ENCODE measurements around the gene IKBKE. TPM values are rescaled to one million over a fixed set of nuclear protein-coding genes. Genes with fewer than 3 reads are reported as not detected.

Gene IKBKE
- total RNA-seq, 1 donor from 2014 or later: 1.3 TPM

DNA sequence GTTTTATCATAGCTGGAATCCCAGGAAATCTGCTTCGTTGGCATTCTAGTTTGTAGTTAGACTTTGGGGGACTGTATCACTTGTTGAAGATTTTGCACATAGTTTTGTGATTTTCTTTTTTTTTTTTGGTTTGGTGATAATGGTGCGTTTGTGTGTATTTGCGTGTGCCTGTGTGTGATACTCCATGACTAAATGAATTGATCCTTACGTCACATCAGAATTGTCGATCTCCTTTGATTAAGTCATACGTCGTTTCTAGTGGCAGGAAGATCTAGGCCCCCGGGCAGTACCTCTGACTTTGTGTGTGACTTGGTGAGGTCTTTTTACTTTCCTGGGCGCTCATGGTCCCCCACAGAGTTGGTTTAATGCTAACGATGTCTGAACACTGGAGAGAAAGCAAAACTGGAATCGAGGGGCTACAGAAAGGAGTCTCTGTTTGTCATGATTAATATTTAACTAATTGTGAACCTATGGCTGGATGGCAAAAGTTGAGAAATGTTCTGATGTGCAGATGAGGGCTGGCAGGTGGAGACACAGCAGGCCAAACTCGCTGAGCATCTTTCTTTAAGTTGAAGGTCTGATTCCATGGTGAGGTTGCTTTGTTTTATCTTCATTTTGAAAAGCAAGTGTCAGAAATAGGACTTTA is 39.5 kb downstream of the IKBKE start:
- no peak for ATAC-seq
- DNase-seq (ENCODE audit: low spot score): no peak

- ATAC-seq: no peak
- DNase-seq (ENCODE audit: low spot score): no peak
These were observed 40.1 kb downstream of the IKBKE start for GRCh38 chr1:206510371-206510770.

DNA sequence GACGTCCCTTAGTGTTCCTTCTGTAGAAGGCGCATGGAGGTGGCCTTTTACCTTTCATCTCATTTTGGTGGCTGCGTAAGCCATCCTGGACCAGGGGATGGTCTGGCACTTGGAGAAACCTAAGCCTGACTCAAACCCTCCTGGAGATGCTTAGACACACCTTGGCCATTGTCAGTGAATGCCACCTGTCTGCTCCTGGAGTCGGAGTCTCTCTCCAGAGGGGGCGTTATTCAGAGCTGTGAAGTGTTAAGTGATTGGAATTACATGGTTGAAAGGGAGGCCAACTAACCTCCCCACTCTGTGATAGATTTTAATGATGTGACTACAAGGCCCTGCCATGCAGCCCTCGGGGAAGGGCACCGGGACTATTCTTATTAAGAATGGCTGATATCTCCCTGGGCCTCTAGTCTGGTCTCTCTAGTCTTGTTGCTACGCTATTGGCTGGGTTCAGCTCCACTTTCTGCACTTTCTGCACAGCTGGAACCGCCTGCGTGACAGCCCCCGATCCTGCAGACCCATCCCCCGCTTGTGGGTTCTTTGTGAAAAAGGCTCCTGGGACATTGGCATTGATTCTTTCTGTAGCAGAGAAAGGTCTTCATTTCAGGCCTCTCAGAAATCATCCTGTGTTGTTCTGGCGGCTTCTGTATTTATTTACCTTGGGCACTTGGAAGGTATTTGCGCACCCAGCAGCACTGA is 41.2 kb downstream of the IKBKE start:
- DNase-seq (ENCODE audit: low spot score): no peak
- ATAC-seq: no peak

GRCh38 chr1:206512058-206512850 is 42.0 kb downstream of the IKBKE start:
- DNase-seq (ENCODE audit: low spot score): no peak
- no peak for ATAC-seq

- no peak for ATAC-seq
These were observed 42.5 kb downstream of the IKBKE start for GRCh38 chr1:206512851-206513180.

GRCh38 chr1:206513312-206514111 is 43.2 kb downstream of the IKBKE start:
- no peak for DNase-seq (ENCODE audit: low spot score)
- ATAC-seq: no peak

More at GRCh38 chr1:206512851-206513180, 42.5 kb downstream of the IKBKE start:
- no peak for DNase-seq (ENCODE audit: low spot score)

DNA sequence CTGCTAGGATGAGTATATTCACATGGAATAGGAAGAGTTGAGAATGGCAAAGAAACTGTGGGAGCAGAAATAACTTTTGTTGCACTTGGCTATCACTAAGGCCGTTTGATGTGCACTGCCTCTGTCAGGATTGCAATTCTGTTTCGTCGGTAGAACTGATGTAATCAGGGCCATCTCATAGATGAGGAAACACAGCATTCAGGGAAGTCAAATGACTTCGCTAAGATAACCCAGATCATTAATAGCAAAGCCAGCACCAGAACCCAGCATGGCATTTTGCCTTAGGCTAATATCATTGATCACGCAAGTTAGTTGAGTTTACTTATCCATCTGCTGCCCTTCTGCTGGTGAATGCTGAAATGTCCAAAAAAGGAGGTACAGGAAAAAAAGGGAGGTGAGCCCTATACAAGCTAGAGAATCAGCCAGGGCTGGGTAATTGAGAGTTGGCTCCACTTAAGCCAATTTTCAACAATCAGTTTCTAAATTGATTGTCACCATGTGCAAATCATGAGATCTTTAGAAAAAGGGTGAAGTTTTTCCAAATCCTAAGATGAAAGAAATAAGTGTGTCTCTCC is 44.6 kb downstream of the IKBKE start:
- ATAC-seq: peak; percentile 9
- no peak for DNase-seq (ENCODE audit: low spot score)

GRCh38 chr1:206516728-206516990 is 46.4 kb downstream of the IKBKE start:
- ATAC-seq: no peak
- no peak for DNase-seq (ENCODE audit: low spot score)

DNA sequence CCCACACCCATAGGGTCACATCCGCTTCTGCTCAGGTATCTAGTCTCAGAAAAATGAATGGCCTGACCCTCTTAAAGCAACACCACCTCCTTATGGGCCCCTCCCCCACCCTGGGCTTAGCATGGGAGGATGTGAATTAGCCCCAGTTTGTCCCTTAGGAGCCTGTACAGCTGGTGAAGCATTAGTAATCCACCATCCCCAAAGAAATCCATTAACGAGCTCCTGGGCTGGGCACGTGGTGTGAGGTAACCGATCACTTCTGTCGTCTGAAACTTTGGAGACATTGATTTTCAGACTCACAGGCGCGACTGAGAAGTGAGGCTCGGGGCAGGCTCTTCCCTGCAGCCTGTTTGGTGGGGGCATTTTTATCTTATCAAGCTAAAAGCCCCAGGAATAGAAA is 47.5 kb downstream of the IKBKE start:
- ATAC-seq: peak; percentile 14
- DNase-seq (ENCODE audit: low spot score): no peak

GRCh38 chr1:206518206-206518605 is 47.9 kb downstream of the IKBKE start:
- DNase-seq (ENCODE audit: low spot score) (peak; percentile 67), ATAC-seq (peak; percentile 84)

DNA sequence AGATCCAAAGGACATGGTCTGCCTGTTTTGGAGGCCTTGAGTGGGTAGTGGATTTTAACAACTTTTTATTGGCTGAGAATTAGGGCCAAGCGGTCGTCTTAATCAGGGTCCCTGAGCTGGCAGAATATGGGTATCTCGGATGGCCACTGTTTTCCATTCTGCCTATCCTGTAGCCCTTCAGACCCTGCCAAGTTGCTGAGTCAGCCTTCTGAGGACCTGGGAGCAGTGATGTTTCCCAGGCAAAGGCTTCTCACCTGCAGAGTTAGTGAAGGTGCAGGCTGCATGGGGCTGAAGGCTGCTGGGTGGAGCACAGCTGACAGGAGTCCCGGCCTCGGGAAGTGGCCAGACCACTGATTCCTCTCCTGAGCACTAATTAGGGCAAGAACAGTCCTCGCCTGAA is 48.5 kb downstream of the IKBKE start:
- DNase-seq (ENCODE audit: low spot score): no peak
- ATAC-seq: peak; percentile 16

- DNase-seq (ENCODE audit: low spot score) (no peak), ATAC-seq (peak; percentile 47)
These were observed 50.9 kb downstream of the IKBKE start for GRCh38 chr1:206521127-206521526.

DNA sequence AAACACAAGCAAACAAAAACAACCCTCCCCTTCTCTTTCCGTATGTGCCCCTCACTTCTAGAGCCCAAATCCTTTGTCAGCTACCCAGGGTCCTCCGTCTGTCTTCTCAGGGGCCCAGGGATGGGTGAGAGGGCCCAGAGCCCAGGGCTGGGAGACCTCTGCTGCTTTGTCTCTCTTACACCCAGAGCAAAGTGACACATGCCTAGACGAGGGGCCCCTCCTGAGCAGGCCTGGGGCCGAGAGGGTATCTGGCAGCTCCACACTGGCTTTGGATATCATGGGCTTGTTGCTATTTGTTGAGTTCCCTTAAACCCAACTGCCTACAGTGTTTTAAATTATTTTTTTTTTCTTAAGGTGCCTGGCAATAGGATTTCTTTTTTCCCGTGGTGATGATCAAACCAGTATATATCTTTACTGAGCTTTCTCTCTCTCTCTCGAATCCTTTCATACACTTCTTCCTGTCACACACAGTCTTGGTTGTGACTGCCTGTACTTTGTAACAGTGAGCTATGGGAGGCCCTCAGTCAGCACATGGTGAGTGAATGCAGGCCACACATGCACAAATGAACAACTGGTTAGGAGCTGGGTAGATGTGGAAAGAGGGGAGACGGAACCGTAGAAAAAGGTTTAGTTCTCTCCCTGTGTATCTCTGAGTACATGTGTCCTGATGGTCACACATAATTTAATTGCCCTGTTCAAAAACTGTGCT is 51.6 kb downstream of the IKBKE start:
- no peak for ATAC-seq
- no peak for DNase-seq (ENCODE audit: low spot score)

DNA sequence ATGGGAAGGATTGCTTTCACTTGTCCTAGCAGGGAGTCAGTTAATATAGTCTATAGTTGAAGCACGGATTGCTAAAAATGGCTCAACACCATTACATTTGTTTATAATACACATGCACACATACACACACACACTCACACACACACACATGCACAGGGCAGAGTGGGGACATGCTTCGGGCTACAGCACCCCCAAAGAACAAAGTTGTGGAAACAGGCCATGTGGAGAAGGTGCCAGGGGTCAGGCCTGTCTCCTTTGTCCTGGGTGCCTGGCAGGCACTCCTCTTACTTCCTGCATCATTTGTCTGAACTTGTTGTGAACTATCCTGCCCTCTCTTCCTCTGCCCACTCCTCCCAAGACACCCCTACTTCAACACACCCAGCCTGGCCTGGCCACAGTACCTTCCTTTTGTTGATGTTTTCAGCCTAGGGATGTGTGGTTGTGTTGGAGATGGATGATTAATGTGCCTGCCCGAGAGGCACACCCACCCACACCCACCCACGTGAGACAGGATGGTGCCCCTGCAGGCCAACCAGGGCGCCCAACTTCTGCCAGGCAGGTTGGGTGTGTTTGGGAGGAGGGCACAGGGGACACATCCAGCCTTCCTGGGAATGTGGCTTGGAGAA is 54.6 kb downstream of the IKBKE start:
- DNase-seq (ENCODE audit: low spot score): no peak
- ATAC-seq: peak; percentile 27

DNA sequence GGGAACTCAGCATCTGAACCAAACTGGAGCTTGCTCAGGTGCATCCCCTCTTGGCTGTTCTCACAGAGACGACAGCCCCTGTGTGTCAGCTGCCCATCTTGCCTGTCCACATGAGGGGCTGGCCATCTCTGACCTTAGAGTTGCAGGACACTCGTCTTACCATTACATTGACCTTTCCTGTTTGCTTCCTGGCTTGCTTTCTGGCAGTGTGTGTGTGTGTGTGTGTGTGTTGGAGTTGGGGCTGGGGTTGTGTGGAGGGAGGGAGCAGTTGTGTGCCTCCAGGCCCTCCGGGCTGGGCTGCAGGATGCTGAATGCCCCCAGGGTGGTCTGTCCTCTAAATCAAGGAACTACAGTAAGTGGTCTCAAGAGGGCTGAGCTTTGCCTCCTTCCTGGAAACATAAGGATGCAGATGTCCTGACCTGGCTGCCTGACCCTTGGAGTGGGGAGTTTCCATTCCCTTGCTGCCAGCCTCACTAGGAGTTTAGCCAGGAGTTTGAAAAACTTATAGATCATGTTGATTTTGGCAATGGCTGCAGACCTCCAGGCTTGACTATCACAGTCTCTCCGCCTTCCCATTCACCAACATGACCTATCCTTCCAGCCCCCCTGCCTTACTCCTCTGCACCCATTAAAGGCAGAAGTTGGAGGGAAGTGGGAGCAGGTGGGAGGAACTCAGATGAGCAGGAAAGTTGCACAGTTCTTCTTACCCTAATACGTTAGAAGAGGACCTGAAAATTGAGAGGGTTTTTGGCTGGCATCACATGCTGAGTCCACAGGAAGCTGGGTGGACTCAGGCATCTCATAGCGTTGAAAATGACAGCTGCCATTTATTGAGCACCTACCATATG is 56.0 kb downstream of the IKBKE start:
- peak; percentile 75 for ATAC-seq
- DNase-seq (ENCODE audit: low spot score): peak; percentile 71

GRCh38 chr1:206529425-206529824 is 59.1 kb downstream of the IKBKE start:
- DNase-seq (ENCODE audit: low spot score): no peak
- no peak for ATAC-seq

- no peak for ATAC-seq
- no peak for DNase-seq (ENCODE audit: low spot score)
These were observed 62.1 kb downstream of the IKBKE start for GRCh38 chr1:206532368-206532767.

GRCh38 chr1:206534552-206534951 is 64.3 kb downstream of the IKBKE start:
- ATAC-seq (peak; percentile 34), DNase-seq (ENCODE audit: low spot score) (no peak)

DNA sequence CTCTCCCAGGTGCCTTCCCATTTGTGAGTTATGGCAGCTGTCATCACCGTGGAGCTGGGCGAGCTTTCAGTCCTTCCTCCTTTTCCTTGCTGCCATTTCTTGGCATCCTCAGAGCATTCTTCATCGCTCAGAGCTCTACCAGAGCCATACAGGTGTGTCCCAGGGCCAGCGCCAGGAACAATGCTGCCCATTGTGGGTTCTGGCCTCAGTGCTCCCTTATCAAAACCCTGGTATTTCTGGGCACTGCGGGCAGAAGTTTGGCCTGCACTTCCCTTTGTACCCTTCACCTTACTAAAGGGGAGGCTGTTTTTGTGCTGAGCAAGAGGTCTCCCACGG is 65.5 kb downstream of the IKBKE start:
- no peak for ATAC-seq
- no peak for DNase-seq (ENCODE audit: low spot score)
